ENCODE results near the gene GRIN1. TPM values are rescaled to one million over a fixed set of nuclear protein-coding genes. Genes with fewer than 3 reads are reported as not detected.

The GRIN1 gene
- total and polyA plus RNA-seq, 2 donors (not counting 1 experiment from before 2014, with no cell fraction given), result 0.04 TPM; not detected in 1

- no peak overlapping the region for H3K27ac ChIP-seq (ENCODE audit: low read length in 2 of 2)
- DNase-seq (no peak), ATAC-seq (ENCODE audit: low read depth) (no peak)
- H3K27ac Mint-ChIP-seq, result no peak overlapping the region
- WGBS (ENCODE audit: insufficient coverage), result 19% methylated on average over 20 of the region's 21 CpGs
- H3K79me2 ChIP-seq (ENCODE audit: control insufficient read depth, insufficient read depth, low read length), result no peaks in the 10 kb centered on the region
- peaks cover 11 to 30% of the 10 kb centered on the region in 2 donors for H3K4me1 ChIP-seq (ENCODE audit: control insufficient read depth in 2 of 2, insufficient read depth in 2 of 2, low read length in 2 of 2)
- peaks cover 0 to 43% (median 16%) of the 10 kb centered on the region in 4 experiments for H3K27me3 ChIP-seq (replicated peaks in 1 of 4; ENCODE audit: control extremely low read depth in 1 of 4, control insufficient read depth in 3 of 4, insufficient read depth in 4 of 4, low read length in 3 of 4)
- H2AFZ ChIP-seq (ENCODE audit: insufficient read depth, low read depth, low read length, poor library complexity, severe bottlenecking), result no peak overlapping the region
- H3K4me1 Mint-ChIP-seq, result peaks cover 9% of the 10 kb centered on the region
- H3K4me3 ChIP-seq (ENCODE audit: control extremely low read depth in 1 of 5, extremely low read depth in 1 of 5, insufficient read depth in 1 of 5, low read depth in 2 of 5, low read length in 4 of 5), result no peak overlapping the region
- peaks cover 0 to 5% of the 10 kb centered on the region in 2 experiments for H3K36me3 ChIP-seq (replicated peaks in 1 of 2; ENCODE audit: control extremely low read depth in 1 of 2, control insufficient read depth in 1 of 2, extremely low read depth in 1 of 2, insufficient read depth in 2 of 2, low read length in 1 of 2)
- no peak overlapping the region for H3K4me2 ChIP-seq (replicated peaks; ENCODE audit: low read depth, low read length, poor library complexity, severe bottlenecking)
- ChIA-PET CTCF (interaction anchor here (1.1 kb wide), 1 partner anchor 63 kb away, joined by 3 read pairs; no protein-coding TSS in a partner anchor), POLR2A (interaction anchor here (0.7 kb wide), 1 partner anchor 146 kb away, joined by 4 read pairs; no protein-coding TSS in a partner anchor)
- H3K4me3 Mint-ChIP-seq, result no peak overlapping the region
- no peaks in the 10 kb centered on the region for H4K20me1 ChIP-seq (ENCODE audit: control insufficient read depth, insufficient read depth, low read length, poor library complexity, severe bottlenecking)
- H3K9ac ChIP-seq (ENCODE audit: low read length), result no peak overlapping the region
- peaks cover 3% of the 10 kb centered on the region for H3K27me3 Mint-ChIP-seq
- intact Hi-C loops (cut with micrococcal nuclease), result no loop called here
- H3K9me3 ChIP-seq (ENCODE audit: control extremely low read depth in 1 of 3, control insufficient read depth in 2 of 3, insufficient read depth in 1 of 3, low read length in 2 of 3), result peaks cover 0 to 10% (median 0%) of the 10 kb centered on the region in 3 donors
- H3K9me3 Mint-ChIP-seq (ENCODE audit: insufficient read depth), result no peaks in the 10 kb centered on the region
- no peak for TF ChIP-seq EZH2 (IDR thresholded peaks at IDR 0.05; ENCODE audit: borderline replicate concordance, insufficient read depth, low read depth, low read length, poor library complexity, severe bottlenecking)
- TF ChIP-seq, protein P1, sequence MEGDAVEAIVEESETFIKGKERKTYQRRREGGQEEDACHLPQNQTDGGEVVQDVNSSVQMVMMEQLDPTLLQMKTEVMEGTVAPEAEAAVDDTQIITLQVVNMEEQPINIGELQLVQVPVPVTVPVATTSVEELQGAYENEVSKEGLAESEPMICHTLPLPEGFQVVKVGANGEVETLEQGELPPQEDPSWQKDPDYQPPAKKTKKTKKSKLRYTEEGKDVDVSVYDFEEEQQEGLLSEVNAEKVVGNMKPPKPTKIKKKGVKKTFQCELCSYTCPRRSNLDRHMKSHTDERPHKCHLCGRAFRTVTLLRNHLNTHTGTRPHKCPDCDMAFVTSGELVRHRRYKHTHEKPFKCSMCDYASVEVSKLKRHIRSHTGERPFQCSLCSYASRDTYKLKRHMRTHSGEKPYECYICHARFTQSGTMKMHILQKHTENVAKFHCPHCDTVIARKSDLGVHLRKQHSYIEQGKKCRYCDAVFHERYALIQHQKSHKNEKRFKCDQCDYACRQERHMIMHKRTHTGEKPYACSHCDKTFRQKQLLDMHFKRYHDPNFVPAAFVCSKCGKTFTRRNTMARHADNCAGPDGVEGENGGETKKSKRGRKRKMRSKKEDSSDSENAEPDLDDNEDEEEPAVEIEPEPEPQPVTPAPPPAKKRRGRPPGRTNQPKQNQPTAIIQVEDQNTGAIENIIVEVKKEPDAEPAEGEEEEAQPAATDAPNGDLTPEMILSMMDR (IDR thresholded peaks at IDR 0.05), result no peak
These were observed 34.2 kb downstream of the GRIN1 start for GRCh38 chr9:137172901-137173795.
